ENCODE results near the gene DEF6. TPM values are rescaled to one million over a fixed set of nuclear protein-coding genes. Genes with fewer than 3 reads are reported as not detected.
A peak's percentile ranks its signal among the peaks of the same experiment; 100 is the strongest.

DEF6 gene
- total RNA-seq, 1 experiment from 2014 or later, result 5.7 TPM

GRCh38 chr6:35296931-35297600 lies 552 bp upstream of the DEF6 start:
- POLR2A ChIA-PET, result interaction anchor here (0.5 kb wide), 1 partner anchor 171 kb away, joined by 5 read pairs; no protein-coding TSS in a partner anchor
- no peak overlapping the region for H3K27ac Mint-ChIP-seq (ENCODE audit: unreplicated experiment)
- CTCF ChIA-PET, result interaction anchor here (0.6 to 3.2 kb wide), 8 partner anchors 21 to 171 kb away, joined by 3 to 26 read pairs (median 5); partner anchors contain the start of genes PPARD and RPL10A
- no peaks in the 10 kb centered on the region for H3K9me3 Mint-ChIP-seq (ENCODE audit: unreplicated experiment)
- H3K27me3 Mint-ChIP-seq (ENCODE audit: insufficient read depth, unreplicated experiment), result no peaks in the 10 kb centered on the region
- no peaks in the 10 kb centered on the region for H3K4me1 Mint-ChIP-seq (ENCODE audit: low read depth, unreplicated experiment)
- no TSS peak for BruUV-seq (replicated peaks)
- H3K9me3 ChIP-seq, result no peaks in the 10 kb centered on the region
- H3K36me3 Mint-ChIP-seq (ENCODE audit: insufficient read depth, unreplicated experiment), result no peaks in the 10 kb centered on the region
- intact Hi-C loops (cut with micrococcal nuclease; ENCODE audit: unreplicated experiment), result loop anchor here (1.0 to 10.0 kb wide), 6 partner anchors 21 to 438 kb away; partner anchors contain the start of genes ARMC12 and PPARD
- peak overlapping the region; percentile 55 for H3K4me3 Mint-ChIP-seq (ENCODE audit: unreplicated experiment)
- H3K27me3 ChIP-seq (replicated peaks; ENCODE audit: control insufficient read depth, insufficient read depth, low read length), result no peaks in the 10 kb centered on the region
- H3K4me1 ChIP-seq, result peaks cover 5% of the 10 kb centered on the region; the same call in 1 of the 2 replicates
- no peaks in the 10 kb centered on the region; the same call in 1 of the 2 replicates for H3K36me3 ChIP-seq (ENCODE audit: control insufficient read depth, insufficient read depth, low read length)
- no peak for TF ChIP-seq CTCF (IDR thresholded peaks at IDR 0.05; ENCODE audit: insufficient read depth in 1 of 2, low read depth in 1 of 2, low read length in 1 of 2, severe bottlenecking in 1 of 2, unreplicated experiment in 1 of 2)
- no peak overlapping the region for H3K4me3 ChIP-seq (ENCODE audit: low read depth, low read length)
- DNase-seq, result no peak

- no peaks in the 10 kb centered on the region for H3K4me1 Mint-ChIP-seq (ENCODE audit: low read depth, unreplicated experiment)
- intact Hi-C loops (cut with micrococcal nuclease; ENCODE audit: unreplicated experiment), result loop anchor here (10.0 kb wide), 2 partner anchors 226 to 436 kb away; partner anchors contain the start of gene ARMC12
- no TSS peak for BruUV-seq (replicated peaks)
- H3K27me3 Mint-ChIP-seq (ENCODE audit: insufficient read depth, unreplicated experiment), result no peaks in the 10 kb centered on the region
- no peaks in the 10 kb centered on the region; the same call in 1 of the 2 replicates for H3K36me3 ChIP-seq (ENCODE audit: control insufficient read depth, insufficient read depth, low read length)
- no peak for TF ChIP-seq CTCF (IDR thresholded peaks at IDR 0.05; ENCODE audit: insufficient read depth in 1 of 2, low read depth in 1 of 2, low read length in 1 of 2, severe bottlenecking in 1 of 2, unreplicated experiment in 1 of 2)
- H3K9me3 ChIP-seq, result no peaks in the 10 kb centered on the region
- H3K27me3 ChIP-seq (replicated peaks; ENCODE audit: control insufficient read depth, insufficient read depth, low read length), result no peaks in the 10 kb centered on the region
- H3K36me3 Mint-ChIP-seq (ENCODE audit: insufficient read depth, unreplicated experiment), result no peaks in the 10 kb centered on the region
- CTCF ChIA-PET, result interaction anchor here (1.4 to 3.2 kb wide), 2 partner anchors 44 to 151 kb away, joined by 4 to 26 read pairs; partner anchors contain the start of gene PPARD
- H3K27ac Mint-ChIP-seq (ENCODE audit: unreplicated experiment), result no peak overlapping the region
- peak overlapping the region; percentile 55 for H3K4me3 Mint-ChIP-seq (ENCODE audit: unreplicated experiment)
- no peak overlapping the region for H3K4me3 ChIP-seq (ENCODE audit: low read depth, low read length)
- no peak for DNase-seq
- H3K9me3 Mint-ChIP-seq (ENCODE audit: unreplicated experiment), result no peaks in the 10 kb centered on the region
- POLR2A ChIA-PET, result no interaction called here
- H3K4me1 ChIP-seq, result peaks cover 5% of the 10 kb centered on the region; the same call in 1 of the 2 replicates
Observed at GRCh38 chr6:35298625-35299140, 1.1 kb downstream of the DEF6 start.

- no peaks in the 10 kb centered on the region for H3K9me3 Mint-ChIP-seq (ENCODE audit: unreplicated experiment)
- H3K4me3 Mint-ChIP-seq (ENCODE audit: unreplicated experiment), result no peak overlapping the region
- ChIA-PET POLR2A (no interaction called here), CTCF (no interaction called here)
- H3K27me3 Mint-ChIP-seq (ENCODE audit: insufficient read depth, unreplicated experiment), result no peaks in the 10 kb centered on the region
- Histone ChIP-seq H3K9me3 (no peaks in the 10 kb centered on the region), H3K27me3 (replicated peaks; ENCODE audit: control insufficient read depth, insufficient read depth, low read length) (no peaks in the 10 kb centered on the region), H3K4me1 (peaks cover 5% of the 10 kb centered on the region; the same call in 1 of the 2 replicates), H3K4me3 (ENCODE audit: low read depth, low read length) (no peak overlapping the region), H3K36me3 (ENCODE audit: control insufficient read depth, insufficient read depth, low read length) (no peaks in the 10 kb centered on the region; the same call in 1 of the 2 replicates)
- DNase-seq, result no peak
- intact Hi-C loops (cut with micrococcal nuclease; ENCODE audit: unreplicated experiment), result loop anchor here (10.0 kb wide), 2 partner anchors 225 to 435 kb away; partner anchors contain the start of gene ARMC12
- H3K4me1 Mint-ChIP-seq (ENCODE audit: low read depth, unreplicated experiment), result peaks cover 7% of the 10 kb centered on the region
- no peaks in the 10 kb centered on the region for H3K36me3 Mint-ChIP-seq (ENCODE audit: insufficient read depth, unreplicated experiment)
- no peak for TF ChIP-seq CTCF (IDR thresholded peaks at IDR 0.05; ENCODE audit: insufficient read depth in 1 of 2, low read depth in 1 of 2, low read length in 1 of 2, severe bottlenecking in 1 of 2, unreplicated experiment in 1 of 2)
- no peak overlapping the region for H3K27ac Mint-ChIP-seq (ENCODE audit: unreplicated experiment)
- BruUV-seq (replicated peaks), result no TSS peak
Observed at GRCh38 chr6:35299674-35300073, 2.1 kb downstream of the DEF6 start.
